Retinal pigment epithelial cell (primary cell): ENCODE measurements around the gene CDC27.
"Not testable (repeated sequence)": the region's sequence is repeated elsewhere in the genome, so short reads cannot be mapped to it uniquely, and the experiment has no call there.

ENCODE experiments used
- DNase-seq: peaks from one replicate; pipeline ENCODE4 v3.0.0-alpha.2; 2010; ENCODE audit warnings: low read depth
- H3K4me3 ChIP-seq: 2 replicates; pipeline ENCODE4 v1.5.1; 2011; ENCODE audit warnings: mild to moderate bottlenecking, low read length, control low read depth, moderate library complexity
- TF ChIP-seq, protein P1 (sequence below): conservative IDR thresholded peaks from 2 replicates; pipeline ENCODE4 v1.5.1; 2011; ENCODE audit warnings: low read depth, low read length, control low read depth, inconsistent platforms

The CDC27 gene

DNA sequence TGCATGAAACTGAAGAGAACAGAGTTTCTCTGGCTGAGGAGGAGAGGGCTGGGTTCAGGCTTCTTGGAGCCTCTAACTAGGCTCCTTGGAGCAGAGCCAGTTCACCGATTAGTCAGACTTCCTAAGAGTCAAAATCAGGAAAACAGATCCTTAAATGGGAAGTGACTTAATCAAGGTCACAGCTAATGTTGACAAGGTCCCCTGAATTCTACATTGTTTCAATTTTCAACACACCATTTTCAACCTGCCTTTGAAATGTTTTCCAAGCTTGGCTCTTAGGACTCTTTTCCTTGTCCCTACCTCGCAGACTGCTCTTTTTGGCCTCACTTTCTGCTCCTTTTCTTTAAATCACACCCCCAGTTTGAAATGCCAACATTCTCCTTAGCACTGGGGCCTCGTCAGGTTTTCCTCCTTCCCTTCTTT is 36.4 kb upstream of the CDC27 start:
- TF ChIP-seq, protein P1, sequence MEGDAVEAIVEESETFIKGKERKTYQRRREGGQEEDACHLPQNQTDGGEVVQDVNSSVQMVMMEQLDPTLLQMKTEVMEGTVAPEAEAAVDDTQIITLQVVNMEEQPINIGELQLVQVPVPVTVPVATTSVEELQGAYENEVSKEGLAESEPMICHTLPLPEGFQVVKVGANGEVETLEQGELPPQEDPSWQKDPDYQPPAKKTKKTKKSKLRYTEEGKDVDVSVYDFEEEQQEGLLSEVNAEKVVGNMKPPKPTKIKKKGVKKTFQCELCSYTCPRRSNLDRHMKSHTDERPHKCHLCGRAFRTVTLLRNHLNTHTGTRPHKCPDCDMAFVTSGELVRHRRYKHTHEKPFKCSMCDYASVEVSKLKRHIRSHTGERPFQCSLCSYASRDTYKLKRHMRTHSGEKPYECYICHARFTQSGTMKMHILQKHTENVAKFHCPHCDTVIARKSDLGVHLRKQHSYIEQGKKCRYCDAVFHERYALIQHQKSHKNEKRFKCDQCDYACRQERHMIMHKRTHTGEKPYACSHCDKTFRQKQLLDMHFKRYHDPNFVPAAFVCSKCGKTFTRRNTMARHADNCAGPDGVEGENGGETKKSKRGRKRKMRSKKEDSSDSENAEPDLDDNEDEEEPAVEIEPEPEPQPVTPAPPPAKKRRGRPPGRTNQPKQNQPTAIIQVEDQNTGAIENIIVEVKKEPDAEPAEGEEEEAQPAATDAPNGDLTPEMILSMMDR = no peak
- peak; percentile 86 for DNase-seq
- H3K4me3 ChIP-seq = no peak overlapping the region

DNA sequence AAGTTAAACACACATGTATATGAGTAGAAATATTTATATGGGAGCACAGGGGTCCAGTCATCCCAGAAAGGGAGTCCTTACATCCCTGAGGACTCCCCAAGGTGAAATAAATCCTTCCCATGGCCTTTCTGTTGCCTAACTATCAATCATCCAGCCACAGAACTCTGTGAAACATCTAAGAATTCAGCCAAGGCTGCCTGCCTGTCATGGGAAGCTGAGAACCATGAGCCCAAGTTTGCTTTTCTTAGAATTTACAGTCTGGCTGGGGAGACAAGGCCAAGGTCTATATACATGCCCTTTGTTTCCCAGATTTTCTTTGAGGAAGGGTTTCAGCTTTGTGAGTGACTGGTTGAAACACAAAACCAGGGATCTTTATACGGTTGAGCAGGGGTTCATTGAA is 35.9 kb upstream of the CDC27 start:
- no peak for DNase-seq
- no peak overlapping the region for H3K4me3 ChIP-seq
- TF ChIP-seq, protein P1 = no peak

DNA sequence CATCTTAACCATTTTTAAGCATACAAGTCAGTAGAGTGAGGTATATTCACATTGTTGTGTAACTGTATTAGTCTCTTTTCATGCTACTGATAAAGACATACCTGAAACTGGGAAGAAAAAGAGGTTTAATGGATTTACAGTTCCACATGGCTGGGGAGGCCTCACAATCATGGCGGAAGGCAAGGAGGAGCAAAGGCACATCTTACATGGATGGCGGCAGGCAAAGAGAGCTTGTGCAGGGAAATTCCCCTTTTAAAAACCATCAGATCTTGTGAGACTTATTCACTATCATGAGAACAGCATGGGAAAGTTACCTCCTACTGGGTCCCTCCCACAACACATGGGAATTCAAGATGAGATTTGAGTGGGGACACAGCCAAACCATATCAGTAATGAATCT is 35.0 kb upstream of the CDC27 start:
- H3K4me3 ChIP-seq, DNase-seq: not testable (repeated sequence)

DNA sequence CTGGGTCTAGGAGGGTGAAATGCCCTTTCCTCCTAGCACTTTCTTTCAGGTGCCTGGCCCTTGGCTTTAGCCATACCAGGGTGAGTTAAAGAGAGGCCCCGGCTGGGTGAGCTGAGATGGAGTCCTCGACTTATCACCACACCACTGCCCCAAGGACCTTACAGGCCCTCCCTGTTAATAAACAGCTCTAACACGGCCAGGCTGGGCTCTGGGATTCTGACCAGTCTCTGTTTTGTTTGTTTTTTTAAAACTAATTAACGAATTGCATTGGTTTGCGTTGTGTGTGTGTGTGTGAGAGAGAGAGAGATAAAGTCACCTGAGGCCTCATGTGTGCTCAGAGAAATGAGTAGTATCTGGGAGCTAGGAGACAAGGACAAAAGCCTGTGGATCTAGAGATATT is 34.4 kb upstream of the CDC27 start:
- no peak for DNase-seq
- H3K4me3 ChIP-seq = no peak overlapping the region
- TF ChIP-seq, protein P1 = no peak

DNA sequence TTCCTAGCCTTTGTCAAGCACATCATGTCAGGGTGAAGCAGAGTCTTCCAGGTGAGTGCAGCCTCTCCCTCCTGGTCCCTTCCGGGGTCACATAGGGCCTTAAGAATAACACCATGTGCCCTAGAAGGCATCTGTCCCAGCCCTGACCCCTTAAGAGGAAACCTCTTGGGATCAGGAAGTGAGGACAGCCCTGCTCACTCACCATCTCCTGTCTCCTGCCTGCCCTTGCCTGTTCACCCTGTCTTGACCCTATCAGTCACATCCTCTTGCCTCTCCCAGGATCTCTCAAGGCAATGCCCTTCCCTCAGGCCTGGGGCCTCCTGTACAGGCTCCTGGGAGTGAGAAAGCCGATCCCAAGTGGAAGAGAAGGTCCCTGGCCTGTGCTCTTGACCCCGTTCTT is 33.9 kb upstream of the CDC27 start:
- DNase-seq = no peak
- TF ChIP-seq, protein P1 = no peak
- no peak overlapping the region for H3K4me3 ChIP-seq

DNA sequence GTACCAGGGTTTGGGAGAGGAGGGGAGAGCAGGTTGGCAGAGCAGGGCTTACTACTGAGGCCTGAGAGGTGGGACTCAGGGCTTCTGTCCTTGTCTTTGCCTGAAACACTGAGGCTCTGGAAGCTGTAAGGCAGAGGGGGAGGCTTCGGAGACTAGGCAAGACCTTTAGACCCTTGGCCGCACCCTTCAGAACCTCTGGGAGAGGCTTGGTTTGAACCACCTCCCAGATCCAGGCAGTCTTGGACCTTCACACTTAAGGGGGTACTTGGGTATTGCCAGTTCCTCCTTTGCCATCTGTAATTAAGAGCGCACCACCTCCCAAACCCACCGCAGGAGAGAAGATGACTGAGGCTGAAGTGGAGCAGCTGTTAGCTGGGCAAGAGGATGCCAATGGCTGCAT is 33.0 kb upstream of the CDC27 start:
- H3K4me3 ChIP-seq = no peak overlapping the region
- TF ChIP-seq, protein P1 = no peak
- no peak for DNase-seq

DNA sequence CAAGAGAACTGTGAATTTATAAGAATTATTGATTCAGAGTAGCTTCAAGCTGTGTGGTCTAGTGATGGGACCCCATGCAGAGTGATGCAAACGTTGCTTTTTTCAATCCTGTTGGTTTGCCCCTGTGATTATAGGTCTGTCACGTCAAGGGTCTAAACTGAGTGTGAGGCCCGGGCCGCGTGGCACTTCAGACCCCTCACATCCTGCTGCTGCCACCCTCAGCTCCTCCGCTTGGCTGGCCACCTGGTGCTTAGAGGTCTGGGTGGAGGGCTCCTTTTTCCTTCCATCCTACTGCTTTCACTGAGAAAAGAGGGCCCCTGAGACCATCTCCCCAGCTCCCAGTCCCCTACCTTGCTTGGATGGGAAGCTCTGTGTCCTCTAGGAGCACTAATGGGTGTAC is 32.1 kb upstream of the CDC27 start:
- TF ChIP-seq, protein P1 = no peak
- no peak for DNase-seq

DNA sequence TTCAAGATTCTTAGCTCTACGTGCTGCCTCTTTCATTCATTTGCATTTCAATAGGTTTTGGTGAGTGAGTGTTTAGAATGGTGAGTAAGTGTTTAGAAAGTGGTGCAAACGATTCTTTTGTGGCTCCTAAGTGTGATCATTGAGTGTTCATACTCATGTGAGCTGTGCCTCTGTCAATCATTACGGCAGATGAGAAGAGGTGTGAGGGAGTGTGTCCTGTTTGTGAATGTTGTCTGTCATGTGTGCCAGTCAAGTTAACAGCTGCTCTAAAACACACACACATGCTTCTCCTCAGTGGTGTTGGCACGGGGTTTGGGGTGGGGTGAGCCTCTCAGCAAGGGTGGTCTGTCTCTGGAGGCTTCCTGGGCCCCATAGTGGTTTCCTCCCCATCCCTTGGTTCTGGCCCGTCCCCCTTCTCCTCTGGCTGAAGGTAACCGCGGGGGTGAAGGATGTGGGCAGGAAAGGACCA is 31.5 kb upstream of the CDC27 start:
- H3K4me3 ChIP-seq = no peak overlapping the region
- TF ChIP-seq, protein P1 = no peak
- DNase-seq = no peak

More for the DNA sequence above, 32.1 kb upstream of the CDC27 start:
- H3K4me3 ChIP-seq = no peak overlapping the region
